HUDEP-2 (cell line): ENCODE results near the gene TTC34.
"Not testable (repeated sequence)": the region's sequence is repeated elsewhere in the genome, so short reads cannot be mapped to it uniquely, and the experiment has no call there.

Experiments
- DNase-seq, 76 experiments: peaks; one replicate each; lab custom pipeline; 2025; ENCODE audit not compliant: unreplicated experiment in 76 of 76; lab: John Stamatoyannopoulos, UW

The TTC34 gene

DNA sequence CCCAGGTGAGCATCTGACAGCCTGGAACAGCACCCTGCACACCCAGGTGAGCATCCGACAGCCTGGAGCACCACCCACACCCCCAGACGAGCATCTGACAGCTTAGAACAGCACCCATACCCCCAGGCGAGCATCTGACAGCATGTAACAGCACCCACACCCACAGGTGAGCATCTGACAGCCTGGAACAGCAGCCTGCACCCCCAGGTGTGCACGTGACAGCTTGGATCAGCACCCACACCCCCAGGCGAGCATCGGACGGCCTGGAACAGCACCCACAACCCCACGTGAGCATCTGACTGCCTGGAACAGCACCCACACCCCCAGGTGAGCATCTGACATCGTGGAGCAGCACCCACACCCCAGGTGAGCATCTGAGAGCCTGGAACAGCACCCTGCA, 116.6 kb downstream of the TTC34 start:
- DNase-seq: not testable (repeated sequence)

GRCh38 chr1:2684000-2684399, 117.5 kb downstream of the TTC34 start:
- DNase-seq: peak in 1 of 76 experiments; percentile 2

DNA sequence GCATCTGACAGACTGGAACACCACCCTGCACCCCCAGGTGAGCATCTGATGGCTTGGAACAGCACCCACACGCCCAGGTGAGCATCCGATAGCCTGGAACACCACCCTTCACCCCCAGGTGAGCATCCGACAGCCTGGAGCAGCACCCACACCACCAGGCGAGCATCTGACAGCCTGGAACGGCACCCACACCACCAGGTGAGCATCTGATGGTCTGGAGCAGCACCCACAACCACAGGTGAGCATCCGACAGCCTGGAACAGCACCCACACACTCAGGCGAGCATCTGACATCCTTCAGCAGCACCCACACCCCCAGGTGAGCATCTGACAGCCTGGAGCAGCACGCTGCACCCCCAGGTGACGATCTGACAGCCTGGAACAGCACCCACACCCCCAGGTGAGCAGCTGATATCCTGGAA, 118.2 kb downstream of the TTC34 start:
- DNase-seq: not testable (repeated sequence)

DNA sequence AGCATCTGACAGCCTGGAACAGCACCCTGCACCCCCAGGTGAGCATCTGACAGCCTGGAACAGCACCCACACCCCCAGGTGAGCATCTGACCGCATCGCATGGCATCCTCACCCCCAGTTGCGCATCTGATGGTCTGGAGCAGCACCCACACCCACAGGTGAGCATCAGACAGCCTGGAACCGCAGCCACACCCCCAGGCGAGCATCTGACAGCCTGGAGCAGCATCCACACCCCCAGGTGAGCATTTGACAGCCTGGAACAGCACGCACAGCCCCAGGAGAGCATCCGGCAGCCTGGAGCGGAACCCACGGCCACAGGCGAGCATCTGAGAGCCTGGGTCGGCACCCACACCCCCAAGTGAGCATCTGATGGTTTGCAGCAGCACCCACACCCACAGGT, 118.6 kb downstream of the TTC34 start:
- DNase-seq: not testable (repeated sequence)

GRCh38 chr1:2676726-2677125, 124.8 kb downstream of the TTC34 start:
- DNase-seq: not testable (repeated sequence)

DNA sequence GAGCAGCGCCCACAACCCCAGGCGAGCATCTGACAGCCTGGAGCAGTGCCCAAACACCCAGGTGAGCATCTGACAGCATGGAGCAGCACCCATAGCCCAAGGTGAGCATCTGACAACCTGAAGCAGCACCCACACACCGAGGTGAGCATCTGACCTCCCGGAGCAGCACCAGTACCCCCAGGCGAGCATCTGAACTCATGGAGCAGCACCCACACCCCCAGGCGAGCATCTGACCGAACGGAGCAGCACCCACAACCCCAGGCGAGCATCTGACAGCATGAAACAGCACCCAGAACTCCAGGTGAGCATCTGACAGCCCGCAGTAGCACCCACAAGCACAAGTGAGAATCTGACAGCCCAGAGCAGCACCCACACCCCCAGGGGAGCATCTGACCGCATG, 129.8 kb downstream of the TTC34 start:
- not testable (repeated sequence) for DNase-seq

GRCh38 chr1:2659806-2660205, 141.7 kb downstream of the TTC34 start:
- DNase-seq: not testable (repeated sequence)

DNA sequence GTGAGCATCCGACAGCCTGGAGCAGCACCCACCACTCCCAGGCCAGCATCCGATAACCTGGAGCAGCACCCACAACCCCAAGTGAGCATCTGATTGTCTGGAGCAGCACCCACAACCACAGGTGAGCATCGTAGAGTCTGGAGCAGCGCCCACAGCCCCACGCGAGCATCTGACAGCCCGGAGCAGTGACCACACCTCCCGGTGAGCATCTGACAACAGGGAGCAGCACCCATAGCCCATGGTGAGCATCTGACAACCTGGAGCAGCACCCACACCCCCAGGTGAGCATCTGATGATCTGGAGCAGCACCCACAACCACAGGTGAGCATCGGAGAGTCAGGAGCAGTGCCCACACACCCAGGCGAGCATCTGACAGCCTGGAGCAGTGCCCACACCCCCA, 143.6 kb downstream of the TTC34 start:
- not testable (repeated sequence) for DNase-seq

DNA sequence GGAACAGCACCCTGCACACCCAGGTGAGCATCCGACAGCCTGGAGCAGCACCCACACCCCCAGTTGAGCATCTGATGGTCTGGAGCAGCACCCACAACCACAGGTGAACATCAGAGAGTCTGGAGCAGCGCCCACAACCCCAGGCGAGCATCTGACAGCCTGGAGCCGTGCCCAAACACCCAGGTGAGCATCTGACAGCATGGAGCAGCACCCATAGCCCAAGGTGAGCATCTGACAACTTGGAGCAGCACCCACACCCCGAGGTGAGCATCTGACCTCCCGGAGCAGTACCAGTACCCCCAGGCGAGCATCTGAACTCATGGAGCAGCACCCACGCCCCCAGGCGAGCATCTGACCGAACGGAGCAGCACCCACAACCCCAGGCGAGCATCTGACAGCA, 144.4 kb downstream of the TTC34 start:
- not testable (repeated sequence) for DNase-seq

- DNase-seq: not testable (repeated sequence)
Observed at GRCh38 chr1:2655598-2656434, 145.7 kb downstream of the TTC34 start.

- DNase-seq: not testable (repeated sequence)
Observed at GRCh38 chr1:2654443-2654948, 147.0 kb downstream of the TTC34 start.

DNA sequence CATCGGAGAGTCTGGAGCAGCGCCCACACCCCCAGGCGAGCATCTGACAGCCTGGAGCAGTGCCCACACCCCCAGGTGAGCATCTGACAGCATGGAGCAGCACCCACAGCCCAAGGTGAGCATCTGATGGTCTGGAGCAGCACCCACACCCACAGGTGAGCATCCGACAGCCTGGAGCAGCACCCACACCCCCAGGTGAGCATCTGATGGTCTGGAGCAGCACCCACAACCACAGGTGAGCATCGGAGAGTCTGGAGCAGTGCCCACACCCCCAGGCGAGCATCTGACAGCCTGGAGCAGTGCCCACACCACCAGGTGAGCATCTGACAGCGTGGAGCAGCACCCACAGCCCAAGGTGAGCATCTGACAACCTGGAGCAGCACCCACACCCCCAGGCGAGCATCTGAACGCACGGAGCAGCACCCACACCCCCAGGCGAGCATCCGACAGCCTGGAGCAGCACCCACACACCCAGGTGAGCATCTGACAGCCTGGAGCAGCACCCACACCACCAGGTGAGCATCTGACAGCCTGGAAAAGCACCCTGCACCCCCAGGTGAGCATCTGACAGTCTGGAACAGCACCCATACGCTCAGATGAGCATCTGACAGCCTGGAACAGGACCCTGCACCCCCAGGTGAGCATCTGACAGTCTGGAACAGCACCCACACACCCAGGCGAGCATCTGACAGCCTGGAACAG, 147.6 kb downstream of the TTC34 start:
- DNase-seq: peak in 3 of 76 experiments; percentile 12 to 26 (median 18)

- DNase-seq: not testable (repeated sequence)
Observed at GRCh38 chr1:2652926-2653571, 148.4 kb downstream of the TTC34 start.

DNA sequence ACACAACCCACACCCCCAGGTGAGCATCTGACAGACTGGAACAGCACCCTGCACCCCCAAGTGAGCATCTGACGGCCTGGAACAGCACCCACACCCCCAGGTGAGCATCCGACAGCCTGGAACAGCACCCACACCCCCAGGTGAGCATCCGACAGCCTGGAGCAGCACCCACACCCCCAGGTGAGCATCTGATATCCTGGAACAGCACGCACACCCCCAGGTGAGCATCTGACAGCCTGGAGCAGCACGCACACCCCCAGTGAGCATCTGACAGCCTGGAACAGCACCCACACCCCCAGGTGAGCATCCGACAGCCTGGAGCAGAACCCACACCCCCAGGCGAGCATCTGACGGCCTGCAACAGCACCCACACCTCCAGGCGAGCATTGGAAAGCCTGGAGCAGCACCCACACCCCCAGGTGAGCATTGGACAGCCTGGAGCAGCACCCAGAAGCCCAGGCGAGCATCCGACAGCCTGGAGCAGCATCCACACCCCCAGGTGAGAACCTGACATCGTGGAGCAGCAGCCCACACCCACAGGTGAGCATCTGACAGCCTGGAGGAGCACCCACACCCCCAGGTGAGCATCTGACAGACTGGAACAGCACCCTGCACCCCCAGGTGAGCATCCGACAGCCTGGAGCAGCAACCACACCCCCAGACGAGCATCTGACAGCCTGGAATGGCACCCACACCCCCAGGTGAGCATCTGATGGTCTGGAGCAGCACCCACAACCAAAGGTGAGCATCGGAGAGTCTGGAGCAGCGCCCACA, 149.2 kb downstream of the TTC34 start:
- not testable (repeated sequence) for DNase-seq

DNA sequence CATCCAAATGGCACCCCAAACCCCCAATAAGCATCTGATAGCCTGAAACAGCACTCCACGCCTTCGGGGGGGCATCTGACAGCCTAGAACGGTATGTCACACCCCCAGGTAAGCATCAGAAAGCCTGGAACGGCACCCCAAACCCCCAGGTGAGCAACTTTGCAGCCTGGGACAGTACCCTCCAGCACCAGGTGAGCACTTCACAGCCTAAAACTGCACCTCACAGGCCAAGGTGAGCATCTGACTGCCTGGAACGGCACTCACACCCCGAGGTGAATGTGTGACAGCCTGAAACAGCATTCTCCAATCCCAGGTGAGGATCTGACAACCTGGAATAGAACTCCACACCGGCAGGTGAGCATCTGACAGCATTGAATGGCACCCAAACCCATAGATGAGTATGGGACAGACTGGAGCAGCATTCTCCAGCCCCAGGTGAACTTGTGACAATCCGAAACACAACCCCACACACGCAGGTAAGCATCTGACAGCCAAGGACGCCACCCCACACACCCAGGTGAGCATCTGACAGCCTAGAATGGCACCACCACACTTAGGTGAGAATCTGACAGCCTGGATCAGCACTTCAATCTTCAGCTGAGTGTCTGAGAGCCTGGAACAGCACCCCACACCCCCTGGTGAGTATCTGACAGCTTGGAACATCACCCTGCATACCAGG, 150.4 kb downstream of the TTC34 start:
- DNase-seq: no peak

DNA sequence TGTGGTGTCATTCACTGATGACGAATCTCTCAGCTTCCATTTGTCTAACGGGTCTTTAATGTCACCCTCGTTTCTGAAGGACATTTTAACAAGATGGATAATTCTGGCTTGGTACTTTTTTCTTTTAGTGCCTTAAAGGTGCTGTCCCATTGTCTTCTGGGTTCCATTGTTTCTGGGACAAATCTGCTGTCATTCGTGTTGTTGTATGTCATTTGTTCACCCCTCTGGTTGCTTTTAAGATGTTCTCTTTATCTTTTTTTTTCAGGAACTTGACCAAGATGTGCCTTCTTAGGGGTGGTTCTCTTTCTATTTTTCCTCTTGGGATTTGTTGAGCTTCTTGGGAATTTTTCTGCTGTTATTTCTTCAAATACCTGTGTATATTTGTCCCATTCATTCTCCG, 154.7 kb downstream of the TTC34 start:
- no peak for DNase-seq

DNA sequence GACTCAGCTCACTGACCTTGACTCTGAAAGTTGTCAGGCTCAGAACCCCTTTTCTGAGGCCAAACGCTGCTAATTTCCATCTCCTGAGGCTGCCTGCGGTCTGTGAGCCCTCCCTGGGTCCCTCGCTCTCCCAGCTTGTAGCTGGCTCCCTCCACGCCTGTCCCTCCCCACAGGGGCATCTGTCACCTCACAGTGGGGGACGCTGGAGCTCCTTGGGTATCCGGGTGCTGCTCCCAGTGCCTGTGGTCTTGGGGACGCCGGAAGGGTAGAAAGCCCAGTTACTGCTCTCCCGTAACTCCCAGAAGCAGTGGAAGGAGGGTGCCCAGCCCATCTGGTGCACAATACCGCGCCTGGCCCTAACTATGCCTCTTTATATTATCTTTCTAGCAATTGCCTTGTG, 155.7 kb downstream of the TTC34 start:
- no peak for DNase-seq

GRCh38 chr1:2645143-2645542, 156.3 kb downstream of the TTC34 start:
- no peak for DNase-seq

DNA sequence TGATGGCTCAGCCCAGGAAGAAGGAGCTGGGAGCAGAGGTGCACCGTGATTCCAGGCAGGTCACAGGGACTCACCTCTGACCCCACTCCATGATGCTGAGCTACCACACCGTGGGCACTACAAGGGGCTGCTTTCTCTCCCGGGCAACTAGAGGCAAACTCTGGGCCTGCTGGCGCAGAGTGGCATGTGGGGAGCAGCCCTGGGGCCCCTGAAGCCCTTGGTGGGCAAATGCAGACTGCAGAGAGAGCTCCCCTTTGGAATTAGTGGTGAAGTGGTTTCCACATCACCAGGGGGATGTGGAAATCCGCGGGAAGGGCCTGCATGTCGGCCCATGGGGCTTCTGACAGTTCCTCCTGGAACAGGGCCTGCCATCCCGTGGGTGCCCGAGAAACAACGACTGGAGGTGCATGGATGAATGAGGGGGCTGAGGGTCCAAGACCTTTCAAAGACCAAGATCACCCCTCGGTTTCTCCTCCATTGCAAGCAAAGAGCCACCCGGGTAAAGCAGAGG, 156.8 kb downstream of the TTC34 start:
- no peak for DNase-seq

GRCh38 chr1:2644171-2644570, 157.3 kb downstream of the TTC34 start:
- no peak for DNase-seq
